Heart left ventricle (tissue), 16 donors: ENCODE measurements around the gene CCDC183. TPM values are rescaled to one million over a fixed set of nuclear protein-coding genes. Genes with fewer than 3 reads are reported as not detected.
"Not testable (repeated sequence)": the region's sequence is repeated elsewhere in the genome, so short reads cannot be mapped to it uniquely, and the experiment has no call there.

Experiments used
- ATAC-seq, 4 donors: fragments of 200-7000 bp; cut with Tn5 transposase; one replicate each; pipeline ENCODE4 v1.9.1; 2020 to 2022; ENCODE audit warnings: moderate library complexity in 4 of 4, mild to moderate bottlenecking in 3 of 4, moderate number of reproducible peaks in 1 of 4
- DNase-seq, 5 donors: peaks; one replicate each; pipeline ENCODE4 v3.0.0-alpha.2; 2020
- H3K27ac ChIP-seq, 12 donors: fragments of 200-600 bp; sonication (generic) in 4 of 12; one replicate each; pipeline versions ENCODE4 v1.5.0 to v1.8.0; 2016 to 2022; ENCODE audit warnings: mild to moderate bottlenecking in 2 of 12
- H3K27me3 ChIP-seq, 9 donors: fragments of 200-600 bp; sonication (generic) in 2 of 9; one replicate each; pipeline versions ENCODE4 v1.5.1 to v1.8.0; 2016 to 2022; ENCODE audit warnings: mild to moderate bottlenecking in 3 of 9
- H3K36me3 ChIP-seq, 9 donors: fragments of 200-600 bp; sonication (generic) in 2 of 9; one replicate each; pipeline versions ENCODE4 v1.5.0 to v1.8.0; 2018 to 2022; ENCODE audit warnings: mild to moderate bottlenecking in 2 of 9
- H3K4me1 ChIP-seq, 12 donors: fragments of 200-600 bp; sonication (generic) in 4 of 12; one replicate each; pipeline versions ENCODE4 v1.5.0 to v1.8.0; 2016 to 2022; ENCODE audit warnings: mild to moderate bottlenecking in 3 of 12
- H3K4me3 ChIP-seq, 12 donors: fragments of 200-600 bp; sonication (generic) in 4 of 12; one replicate each; pipeline versions ENCODE4 v1.5.0 to v1.8.0; 2017 to 2022; ENCODE audit warnings: mild to moderate bottlenecking in 9 of 12, moderate library complexity in 4 of 12
- H3K9me3 ChIP-seq, 12 donors: fragments of 200-600 bp; sonication (generic) in 4 of 12; one replicate each; pipeline versions ENCODE4 v1.5.0 to v1.8.0; 2016 to 2022; ENCODE audit warnings: mild to moderate bottlenecking in 1 of 12
- CTCF ChIP-seq, 12 donors: fragments of 200-600 bp; sonication (generic) in 4 of 12; IDR thresholded peaks; one replicate each; pipeline versions ENCODE4 v1.5.0 to v1.8.0; 2018 to 2022; ENCODE audit warnings: antibody characterized with exemption in 12 of 12, mild to moderate bottlenecking in 5 of 12
- POLR2A ChIP-seq, 2 donors: fragments of 450-650 bp; IDR thresholded peaks; one replicate each; pipeline ENCODE4 v1.6.1; 2017; ENCODE audit warnings: antibody characterized with exemption in 2 of 2, mild to moderate bottlenecking in 2 of 2, moderate library complexity in 2 of 2
- WGBS, 4 donors: extraction: QIAGEN DNeasy Blood & Tissue Kit in 2 of 4; methylation state at CpG; one replicate each; pipeline versions ENCODE4 v1.1.5 to v1.1.7; 2013 to 2018; 5-methylcytosine and 5-hydroxymethylcytosine counted together
- intact Hi-C, 10 donors: fragments of 100-400 bp; cut with DNase I; formaldehyde crosslinking; loops; one replicate each; pipeline versions ENCODE4 v1.11.1 to v1.14.2; 2022
- polyA plus RNA-seq, 2 donors: library from polyadenylated mRNA; stranded (reverse); fragments of 200-250 nt; gene quantifications; one replicate each; pipeline ENCODE4 v1.2.3, GENCODE V29; 2013
- total RNA-seq, 9 donors: library from RNA; depleted of rRNA in 2 of 9; stranded (reverse); fragments of >200 nt in 2 of 9; fragmentation: NEBNext Ultra II Directional in 3 of 9; extraction: Animal tissue kit (Norgen Biotek cat#: 25700) in 3 of 9; gene quantifications; one replicate each; pipeline versions ENCODE4 v1.1.0 to v1.2.4, GENCODE V29; 2016 to 2023
- donor health status: ischemic (EF 13 %, LVEDD 7.1; RV severe dilation, severe dysfunction).
- donor health status: healthy with polysubstance abuse.
- donor health status: DM: no; HTN: yes; CAD: no.
- donor health status: DM: no; HTN: no; CAD: no.
- donor health status: ischemic (EF 25% LVEDD 6.9; RV normal size, moderate dysfunction).
- donor health status: ischemic (EF 25% LVEDD 5.7; RV mildly dilated, moderate dysfunction).
- donor health status: healthy.
- donor health status: DM: yes; HTN: yes; CAD: no.
- donor health status: ischemic (EF 35%, LVEDD 5.7; RV mildly dilated, moderate dysfunction).
- donor health status: nonischemic (EF 11% LVEDD 7.7; RV severe dilation, severe dysfunction).
- donor health status: DM: yes; HTN: yes; CAD: no.
- donor health status: PGD.
- donor health status: ischemic (EF 29% LVEDD 5.4; RV normal size, mild dysfunction).
- donor health status: nonischemic (EF 23%, LVEDD 6.1; RV moderate dilation, normal function).

The CCDC183 gene
- total and polyA plus RNA-seq, 11 donors: 0.32 to 4.7 (median 1.4) TPM

GRCh38 chr9:136829981-136830885 is 34.1 kb downstream of the CCDC183 start:
- Histone ChIP-seq H3K4me1 (peaks cover 0 to 6% (median 0%) of the 10 kb centered on the region in 12 donors), H3K27ac (no peak overlapping the region), H3K4me3 (no peak overlapping the region), H3K9me3 (no peaks in the 10 kb centered on the region), H3K36me3 (peaks cover 0 to 81% (median 66%) of the 10 kb centered on the region in 9 donors), H3K27me3 (no peaks in the 10 kb centered on the region)
- peak in 3 of 5 donors; percentile 16 to 54 (median 49) for DNase-seq
- intact Hi-C loops: loop anchor here in 1 of 10 donors (5.0 kb wide), 1 partner anchor 187 kb away; no protein-coding TSS in a partner anchor
- TF ChIP-seq CTCF (IDR thresholded peaks at IDR 0.05): no peak
- no peak for TF ChIP-seq POLR2A (IDR thresholded peaks at IDR 0.05)
- peak in 3 of 4 donors; percentile 14 to 34 (median 31) for ATAC-seq
- 80 to 90% (median 88%) methylated on average over 30 to 41 of the region's 41 CpGs for WGBS, 4 donors

GRCh38 chr9:136831002-136831719 is 35.0 kb downstream of the CCDC183 start:
- intact Hi-C loops: no loop called here
- Histone ChIP-seq H3K27ac (no peak overlapping the region), H3K27me3 (no peaks in the 10 kb centered on the region), H3K4me3 (no peak overlapping the region), H3K4me1 (peaks cover 0 to 6% (median 0%) of the 10 kb centered on the region in 12 donors), H3K9me3 (no peaks in the 10 kb centered on the region), H3K36me3 (peaks cover 0 to 80% (median 60%) of the 10 kb centered on the region in 9 donors)
- ATAC-seq (no peak), DNase-seq (peak in 2 of 5 donors; percentile 19 to 53)
- WGBS, 4 donors: 88 to 93% (median 90%) methylated on average over 26 to 30 of the region's 30 CpGs
- TF ChIP-seq POLR2A (IDR thresholded peaks at IDR 0.05): no peak
- TF ChIP-seq CTCF (IDR thresholded peaks at IDR 0.05): no peak

- ATAC-seq (no peak), DNase-seq (peak in 3 of 5 donors; percentile 15 to 56 (median 22))
- Histone ChIP-seq H3K4me3 (no peak overlapping the region), H3K9me3 (no peaks in the 10 kb centered on the region), H3K27ac (no peak overlapping the region), H3K36me3 (peaks cover 0 to 81% (median 55%) of the 10 kb centered on the region in 9 donors), H3K4me1 (peaks cover 0 to 6% (median 0%) of the 10 kb centered on the region in 12 donors), H3K27me3 (no peaks in the 10 kb centered on the region)
- intact Hi-C loops: no loop called here
- 92 to 95% (median 93%) methylated on average over 22 to 23 of the region's 23 CpGs for WGBS, 4 donors
- TF ChIP-seq CTCF (IDR thresholded peaks at IDR 0.05) (no peak), POLR2A (IDR thresholded peaks at IDR 0.05) (no peak)
Observed at GRCh38 chr9:136831720-136832104, 35.6 kb downstream of the CCDC183 start.

- peaks cover 0 to 6% (median 0%) of the 10 kb centered on the region in 12 donors for H3K4me1 ChIP-seq
- H3K27ac ChIP-seq: no peak overlapping the region
- H3K4me3 ChIP-seq: no peak overlapping the region
- H3K36me3 ChIP-seq: peaks cover 0 to 80% (median 56%) of the 10 kb centered on the region in 9 donors
- ATAC-seq (no peak), DNase-seq (no peak)
- intact Hi-C loops: no loop called here
- no peaks in the 10 kb centered on the region for H3K27me3 ChIP-seq
- H3K9me3 ChIP-seq: no peaks in the 10 kb centered on the region
- TF ChIP-seq POLR2A (IDR thresholded peaks at IDR 0.05) (no peak), CTCF (IDR thresholded peaks at IDR 0.05) (no peak)
- WGBS, 4 donors: 88 to 93% (median 93%) methylated on average over 9 of the region's 9 CpGs
Observed at GRCh38 chr9:136832581-136832980, 36.4 kb downstream of the CCDC183 start.

GRCh38 chr9:136833381-136834048 is 37.4 kb downstream of the CCDC183 start:
- H3K9me3 ChIP-seq, H3K4me1 ChIP-seq, H3K4me3 ChIP-seq, H3K27me3 ChIP-seq, intact Hi-C loops, ATAC-seq, H3K27ac ChIP-seq: not testable (repeated sequence)
- DNase-seq: peak in 3 of 5 donors; percentile 19 to 36 (median 31)
- H3K36me3 ChIP-seq: peaks cover 0 to 76% (median 49%) of the 10 kb centered on the region in 9 donors
- 74 to 91% (median 85%) methylated on average over 10 to 16 of the region's 16 CpGs for whole genome bisulfite sequencing, 4 donors
